Left lobe of liver (tissue), 2 donors: ENCODE data around the gene IGF1R. TPM values are rescaled to one million over a fixed set of nuclear protein-coding genes. Genes with fewer than 3 reads are reported as not detected.

ENCODE experiments used
- ATAC-seq: fragments of 200-7000 bp; cut with Tn5 transposase; one replicate; pipeline ENCODE4 v1.9.1; 2020; ENCODE audit warnings: mild to moderate bottlenecking, moderate library complexity
- DNase-seq: peaks from one replicate; pipeline ENCODE4 v3.0.0-alpha.2; 2020; ENCODE audit warnings: low spot score
- total RNA-seq: library from RNA; stranded (reverse); gene quantifications from one replicate; pipeline ENCODE4 v1.2.1, GENCODE V29; 2021
- donor health status: DM: no; HTN: no; CAD: no; lungs with moderate emphysema.
- donor health status: DM: no; HTN: yes; CAD: no.

Gene IGF1R
- total RNA-seq, 1 donor from 2014 or later = 3.3 TPM

DNA sequence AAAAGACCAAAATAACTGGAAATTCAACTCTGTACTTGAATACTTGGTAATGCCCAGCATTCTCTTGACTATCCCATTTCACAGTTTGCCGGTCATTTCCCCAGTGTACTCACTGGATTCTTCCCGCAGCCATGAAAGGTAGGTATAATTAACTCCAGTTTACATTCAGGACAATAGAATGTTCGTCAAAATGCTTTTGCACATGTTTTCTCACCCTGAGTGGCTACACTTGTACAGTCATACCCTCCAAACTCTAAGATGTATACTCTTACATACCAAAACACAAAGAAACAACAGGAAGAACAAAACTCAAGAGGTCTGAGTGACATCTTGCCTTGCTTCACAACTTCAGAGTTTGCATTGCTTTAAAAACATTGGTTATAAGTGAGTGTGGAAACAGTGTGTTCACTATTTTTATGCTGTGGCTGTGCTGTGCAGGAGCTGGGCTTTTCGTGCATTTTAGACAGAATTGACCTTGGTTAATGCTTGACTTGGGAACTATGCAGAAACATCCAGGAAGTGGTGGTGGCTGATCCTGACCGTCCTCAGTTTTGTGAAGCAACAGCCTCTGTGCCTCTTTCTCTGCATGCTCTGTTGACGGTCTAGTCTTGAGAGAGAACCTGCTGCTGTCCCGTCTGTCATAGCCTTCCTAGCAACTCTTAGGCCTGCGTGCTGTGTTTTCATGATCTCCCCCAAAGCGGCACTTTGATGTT, 90.5 kb downstream of the IGF1R start:
- DNase-seq (no peak), ATAC-seq (no peak)

DNA sequence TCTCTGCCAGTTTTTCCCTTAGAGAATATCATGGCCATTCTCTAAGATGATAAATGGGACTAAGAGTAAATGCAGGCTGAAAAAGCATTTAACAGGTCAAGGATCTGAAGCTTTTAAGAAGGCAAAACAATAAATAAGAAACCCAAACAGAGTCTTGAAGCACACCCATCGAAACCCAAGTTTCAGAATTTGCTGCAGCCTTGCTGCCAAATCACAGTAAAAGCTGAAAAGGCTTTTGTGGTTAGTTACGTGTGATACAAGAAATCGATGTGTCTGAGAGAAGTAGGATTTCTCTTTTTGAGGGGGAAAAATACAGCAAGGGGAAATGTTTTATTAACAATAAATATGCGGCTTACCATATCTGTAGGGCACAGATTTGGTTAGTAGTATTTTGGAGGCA, 92.0 kb downstream of the IGF1R start:
- DNase-seq (no peak), ATAC-seq (no peak)

DNA sequence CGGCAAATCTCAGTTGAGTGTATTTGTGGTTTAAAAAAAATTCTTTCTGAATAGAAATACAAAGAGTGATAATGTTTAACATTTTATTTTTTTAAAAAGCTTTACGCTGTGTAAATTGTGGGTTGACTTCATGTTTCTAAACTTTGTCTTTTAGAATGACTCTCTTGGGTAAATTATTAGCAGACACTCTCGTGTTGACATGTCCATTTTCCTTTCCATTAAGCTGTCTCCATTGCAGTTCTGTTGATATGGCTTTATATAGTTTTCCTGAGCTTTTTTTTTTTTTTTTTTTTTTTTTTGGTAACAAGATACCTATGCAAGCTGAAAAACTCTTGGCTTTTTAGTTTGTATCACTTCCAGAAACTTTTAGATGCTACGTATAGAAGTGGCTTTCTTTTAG, 92.6 kb downstream of the IGF1R start:
- DNase-seq = no peak

DNA sequence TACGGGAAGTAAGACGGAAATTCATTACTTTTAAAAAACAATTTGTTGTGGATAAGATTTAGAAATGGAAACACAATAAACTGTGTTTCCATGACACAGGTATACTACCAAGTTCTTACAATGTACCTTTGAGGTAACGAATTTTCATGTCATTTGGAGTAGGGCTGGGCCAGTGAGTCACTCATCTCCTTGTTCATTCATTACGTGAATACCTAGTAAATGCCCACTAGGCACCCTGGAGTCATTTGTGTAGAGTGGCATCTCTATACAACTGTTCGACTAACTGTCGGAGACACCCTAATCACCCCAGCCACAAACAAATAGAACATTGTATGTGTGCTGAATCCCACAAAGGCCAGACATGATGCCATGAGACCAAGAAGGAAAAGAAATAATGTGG, 94.8 kb downstream of the IGF1R start:
- ATAC-seq (no peak), DNase-seq (no peak)

More for the DNA sequence above, 92.6 kb downstream of the IGF1R start:
- no peak for ATAC-seq

DNA sequence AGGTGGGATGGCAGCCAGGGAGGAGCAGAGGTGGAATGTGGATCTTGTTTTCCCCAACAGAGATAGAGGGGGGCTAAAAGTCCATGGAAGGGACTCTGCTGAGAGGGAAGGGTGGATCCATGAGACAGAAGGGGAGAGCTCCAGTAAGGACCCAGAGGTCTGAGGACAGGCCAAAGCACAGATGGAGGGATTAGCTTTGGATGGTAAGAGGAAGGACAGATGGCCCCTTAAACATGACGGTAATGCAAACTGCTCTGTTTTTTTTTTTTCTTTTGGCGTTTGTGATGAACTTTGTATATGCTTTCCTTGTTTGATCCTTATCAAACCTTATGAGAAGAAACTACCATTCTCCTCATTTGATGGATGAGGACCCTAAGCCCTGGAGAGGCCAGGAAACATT, 96.2 kb downstream of the IGF1R start:
- ATAC-seq = no peak
- no peak for DNase-seq

DNA sequence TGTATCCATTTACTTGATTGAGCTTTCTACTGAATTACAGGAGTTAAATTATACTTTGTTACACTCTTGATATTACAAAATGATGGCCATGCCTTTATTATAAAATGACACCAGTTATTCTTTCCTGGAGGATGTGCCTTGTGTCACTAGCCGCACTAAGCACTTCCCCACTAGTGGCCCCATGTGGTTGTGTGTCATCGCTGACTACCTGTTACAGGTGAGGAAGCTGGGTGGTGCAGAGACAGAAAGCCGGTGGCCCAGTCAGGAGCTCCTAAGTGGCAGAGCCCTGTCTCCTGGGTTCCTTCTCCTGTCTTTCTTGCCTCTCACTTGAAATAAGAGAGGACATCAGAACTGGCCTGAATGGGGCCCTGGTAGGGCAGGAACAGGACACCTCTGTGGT, 96.8 kb downstream of the IGF1R start:
- no peak for DNase-seq
- no peak for ATAC-seq

DNA sequence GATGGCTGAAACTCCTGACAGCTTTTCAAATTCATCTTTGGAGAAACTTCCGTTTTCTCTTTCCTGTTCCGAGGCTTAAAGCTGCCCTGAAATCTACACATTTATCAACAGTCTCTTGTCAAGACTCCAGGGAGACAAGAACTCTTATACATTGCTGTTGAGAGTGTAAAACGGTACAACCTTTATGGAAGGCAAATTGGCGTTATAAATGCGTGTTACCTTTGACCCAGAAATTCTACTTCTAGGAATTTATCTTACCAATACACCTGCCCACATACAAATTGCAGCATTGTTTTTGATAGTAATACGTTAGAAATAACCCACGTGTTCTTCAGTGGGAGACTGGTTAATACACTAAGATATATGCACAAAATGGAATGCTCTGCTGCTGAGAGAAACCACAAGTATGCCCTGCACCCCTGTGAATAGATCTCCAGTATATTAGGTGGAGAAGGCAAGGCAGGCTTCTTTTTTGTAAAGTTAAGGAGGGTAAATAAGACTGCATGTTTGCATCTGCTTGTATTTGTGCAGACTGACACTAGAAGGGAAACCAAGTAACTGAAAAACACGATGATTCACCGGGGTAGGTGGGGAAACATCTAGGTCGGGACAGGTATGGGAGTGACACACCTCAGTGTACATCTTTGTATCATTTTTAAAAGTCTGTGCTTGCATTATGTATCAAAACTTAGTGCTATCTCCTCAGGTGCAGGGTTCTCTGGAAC, 97.5 kb downstream of the IGF1R start:
- no peak for DNase-seq
- no peak for ATAC-seq

DNA sequence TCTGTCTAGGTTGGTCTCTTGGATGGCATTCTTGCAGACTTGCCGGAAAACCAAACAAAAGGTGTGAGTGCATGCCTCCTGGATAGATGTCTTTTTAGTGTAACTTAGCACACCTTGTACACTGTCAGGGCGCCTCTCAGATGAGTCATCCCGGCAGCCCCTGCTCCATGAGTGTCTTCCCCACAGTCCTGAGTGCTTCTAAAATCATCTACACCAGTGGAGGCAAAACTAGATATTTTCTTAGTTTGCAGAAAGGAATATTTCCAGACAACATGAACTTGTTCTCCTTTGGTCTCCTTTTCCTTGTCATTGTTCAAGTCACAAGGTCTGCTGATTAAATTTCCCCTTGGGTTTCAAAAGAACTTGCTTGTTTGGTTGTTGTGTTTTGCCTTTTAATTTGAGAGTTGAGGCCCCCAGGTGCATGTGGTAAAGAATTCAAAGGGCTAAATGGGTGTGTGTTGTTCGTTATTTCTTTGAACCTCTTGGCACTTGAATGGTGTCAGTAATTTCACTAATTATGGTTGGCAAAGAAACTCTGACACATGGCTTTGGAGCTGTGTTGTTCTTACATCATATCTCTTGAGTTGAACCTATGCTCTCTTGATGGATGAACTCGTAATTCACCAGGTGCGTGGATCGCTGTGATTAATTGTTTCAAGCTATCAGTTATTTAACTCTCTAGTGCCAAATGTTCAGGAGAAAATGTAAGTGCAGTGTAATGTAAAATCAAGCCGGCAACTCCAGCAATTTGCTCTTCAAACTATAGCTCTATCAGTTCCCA, 98.2 kb downstream of the IGF1R start:
- DNase-seq (no peak), ATAC-seq (no peak)

DNA sequence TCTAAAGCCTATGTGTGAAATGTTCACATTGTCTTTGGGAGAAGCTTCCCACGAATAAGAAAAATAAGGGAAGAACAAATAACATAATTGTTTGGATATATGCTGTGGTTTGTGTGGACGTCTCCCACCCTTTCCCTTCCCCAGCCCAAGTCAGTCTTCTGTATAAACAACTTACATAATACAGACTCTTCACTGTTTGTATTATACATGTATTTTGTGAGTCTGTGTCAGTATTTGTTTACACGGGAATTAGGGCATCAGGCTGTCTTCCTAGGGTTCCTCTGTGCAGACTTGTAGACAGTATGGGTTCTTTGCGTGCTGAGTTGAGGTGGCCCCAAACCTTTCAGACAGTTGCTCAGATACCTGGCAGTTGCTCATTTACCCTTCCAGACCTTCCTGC, 103.4 kb downstream of the IGF1R start:
- DNase-seq (no peak), ATAC-seq (no peak)

DNA sequence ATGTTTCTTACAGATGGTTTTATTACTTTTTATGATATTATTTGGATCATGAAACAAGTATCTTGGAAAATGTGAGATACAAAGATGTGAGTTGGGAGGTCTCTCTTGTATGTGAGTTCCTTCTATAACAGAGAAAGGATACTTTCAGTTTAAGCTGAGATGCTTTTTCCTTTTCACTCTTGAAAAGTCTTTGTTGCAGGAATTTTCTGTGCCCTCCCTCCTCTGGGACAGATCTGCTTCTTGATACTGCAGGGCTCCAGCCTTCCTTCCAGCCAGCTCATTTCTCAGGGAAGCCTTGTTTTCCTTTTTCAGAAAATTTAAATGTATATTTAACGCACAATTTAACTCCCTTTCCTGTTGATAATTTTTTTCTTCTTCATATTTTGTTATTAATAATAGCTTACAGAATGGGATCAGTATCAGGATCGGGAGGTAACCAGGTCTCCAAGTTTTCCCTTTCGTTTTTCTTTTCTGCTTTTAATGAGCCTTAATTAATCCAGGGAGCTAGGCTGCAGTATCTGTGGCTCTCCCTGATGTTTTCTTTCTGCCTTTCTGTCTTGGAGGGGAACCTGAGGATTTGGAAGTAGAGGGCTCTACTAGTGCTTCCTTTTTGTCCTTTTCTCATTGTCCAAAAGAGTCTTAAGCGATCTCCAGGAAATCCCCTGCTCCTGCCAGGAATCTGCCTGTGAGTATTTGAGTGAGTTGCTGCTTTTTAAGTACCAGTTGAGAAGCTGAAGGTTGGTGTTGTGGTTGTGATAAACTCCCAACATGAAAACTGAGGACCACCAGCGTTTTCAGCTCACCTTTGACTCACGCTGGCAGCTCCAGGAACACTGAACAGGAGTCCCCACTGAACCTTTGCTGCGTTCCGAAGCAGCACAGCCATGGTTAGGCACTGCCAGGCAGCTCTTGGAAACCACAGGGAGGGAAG, 105.7 kb downstream of the IGF1R start:
- no peak for ATAC-seq
- no peak for DNase-seq

DNA sequence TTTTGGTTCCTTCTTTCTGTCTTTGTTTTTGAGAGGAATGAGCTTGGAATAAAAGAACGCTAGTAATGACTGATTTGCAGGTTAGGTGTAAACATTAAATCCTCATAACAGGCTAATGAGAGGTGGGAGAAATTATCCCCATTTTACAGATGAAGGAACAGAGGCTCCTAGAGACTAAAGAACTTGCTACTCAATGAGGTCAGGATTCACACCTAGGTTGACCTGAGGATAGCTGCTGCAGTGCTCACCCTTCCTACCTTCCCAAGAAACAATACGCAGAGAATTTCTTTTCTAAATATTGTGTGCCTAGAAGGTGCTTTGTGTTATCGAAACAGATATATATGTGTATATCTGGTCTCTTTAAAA, 106.3 kb downstream of the IGF1R start:
- DNase-seq (no peak), ATAC-seq (no peak)

DNA sequence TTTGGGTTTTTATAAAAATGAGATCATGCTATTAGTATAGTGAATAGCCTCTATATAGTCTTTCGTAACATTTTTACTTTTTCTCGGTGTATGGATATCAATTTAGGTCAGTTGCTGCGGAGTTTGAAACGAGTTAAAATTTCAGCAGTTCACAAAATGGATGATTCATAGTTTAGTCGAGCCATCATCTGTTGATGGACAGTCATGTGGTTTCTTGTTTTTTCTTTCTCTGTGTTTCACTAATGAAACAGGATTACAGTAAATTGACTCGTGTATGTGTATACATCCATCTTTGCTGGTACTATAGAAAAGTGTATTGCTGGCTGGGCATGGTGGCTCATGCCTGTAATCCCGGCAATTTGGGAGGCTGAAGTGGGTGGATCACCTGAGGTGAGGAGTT, 106.8 kb downstream of the IGF1R start:
- ATAC-seq = no peak
- DNase-seq = no peak

DNA sequence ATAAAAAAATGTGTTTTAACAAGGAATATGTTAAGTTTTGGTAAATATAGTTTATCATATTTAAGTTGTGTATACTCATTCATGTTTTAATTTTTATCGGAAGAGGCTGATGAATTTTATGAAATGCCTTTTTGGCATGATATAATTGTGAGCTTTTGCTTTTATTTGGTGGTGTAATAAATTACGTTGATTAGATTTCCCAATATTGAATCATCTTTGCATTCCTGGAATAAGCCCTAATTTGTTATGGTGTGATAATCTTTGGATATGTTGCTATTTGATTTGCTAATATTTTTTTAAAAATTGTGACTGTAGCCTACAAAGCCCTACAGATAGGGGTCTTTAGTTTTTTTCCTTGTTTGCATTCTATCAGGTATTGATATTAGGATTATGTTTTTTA, 107.4 kb downstream of the IGF1R start:
- DNase-seq = no peak
- ATAC-seq = no peak

DNA sequence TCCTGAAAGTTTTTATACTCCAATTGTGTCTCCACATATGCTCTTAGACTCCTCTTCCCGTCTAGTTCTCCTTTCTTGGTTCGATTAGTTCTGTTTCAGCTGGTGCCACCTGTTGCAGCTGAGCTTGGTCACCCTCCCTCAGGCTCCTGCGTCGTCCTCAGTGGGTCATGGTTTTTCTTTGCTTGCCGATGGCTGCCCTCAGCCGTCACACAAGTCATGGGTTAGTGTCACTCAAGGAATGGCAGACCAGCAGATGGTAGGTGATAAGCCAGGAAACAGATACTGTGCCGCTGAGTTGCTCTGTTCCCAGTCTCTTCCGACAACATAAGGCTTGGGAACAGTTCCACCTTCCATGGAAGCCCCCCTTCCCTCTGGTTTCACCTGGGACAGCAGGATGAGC, 109.9 kb downstream of the IGF1R start:
- DNase-seq (no peak), ATAC-seq (no peak)

DNA sequence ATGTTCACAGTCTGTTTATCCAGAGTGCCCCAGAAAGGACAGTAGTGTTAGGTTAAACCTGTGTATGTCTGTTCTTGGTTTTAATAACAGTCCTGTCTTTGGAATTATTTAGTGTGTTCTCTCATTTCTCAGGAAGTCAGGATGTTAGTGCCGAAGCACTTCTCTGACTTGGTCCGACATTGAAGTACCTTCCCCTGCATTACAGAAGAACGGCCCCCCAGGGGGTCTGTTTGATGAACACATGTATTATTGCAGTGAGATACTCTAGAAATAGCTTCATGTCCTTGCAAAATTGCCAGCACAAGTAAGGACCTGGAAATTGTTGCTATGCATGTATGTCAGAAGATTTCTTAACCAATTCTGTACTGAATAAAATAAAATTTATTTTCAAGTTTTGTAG, 110.9 kb downstream of the IGF1R start:
- ATAC-seq (no peak), DNase-seq (no peak)

DNA sequence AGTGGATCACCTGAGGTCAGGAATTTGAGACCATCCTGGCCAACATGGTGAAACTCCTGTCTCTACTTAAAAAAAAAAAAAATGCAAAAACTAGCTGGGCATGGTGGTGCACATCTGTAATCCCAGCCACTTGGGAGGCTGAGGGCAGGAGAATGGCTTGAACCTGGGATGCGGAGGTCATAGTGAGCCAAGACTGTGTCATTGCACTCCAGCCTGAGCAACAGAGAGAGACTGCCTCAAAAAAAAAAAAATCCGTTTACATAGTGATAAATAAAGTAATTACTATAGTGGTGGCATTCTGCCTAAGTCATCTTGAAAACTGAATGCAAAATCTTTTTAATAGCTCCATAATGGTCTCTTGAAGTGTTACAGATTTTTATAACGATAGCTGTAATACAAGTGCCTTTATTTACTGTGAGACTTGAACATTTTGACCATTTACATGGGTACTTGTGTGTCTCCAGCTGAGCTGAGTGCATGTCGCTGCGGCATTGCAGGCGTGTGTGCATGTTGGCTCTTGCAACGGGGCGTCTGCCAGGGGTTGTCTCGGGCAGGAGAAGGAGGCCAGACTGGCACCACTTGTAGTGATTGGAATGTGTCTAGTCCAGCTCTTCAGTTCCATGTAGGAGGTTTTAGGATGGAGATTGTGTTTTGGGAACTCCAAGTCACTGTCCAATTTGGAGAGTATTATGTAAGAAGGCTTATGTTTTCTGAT, 111.9 kb downstream of the IGF1R start:
- ATAC-seq = no peak
- DNase-seq = no peak

DNA sequence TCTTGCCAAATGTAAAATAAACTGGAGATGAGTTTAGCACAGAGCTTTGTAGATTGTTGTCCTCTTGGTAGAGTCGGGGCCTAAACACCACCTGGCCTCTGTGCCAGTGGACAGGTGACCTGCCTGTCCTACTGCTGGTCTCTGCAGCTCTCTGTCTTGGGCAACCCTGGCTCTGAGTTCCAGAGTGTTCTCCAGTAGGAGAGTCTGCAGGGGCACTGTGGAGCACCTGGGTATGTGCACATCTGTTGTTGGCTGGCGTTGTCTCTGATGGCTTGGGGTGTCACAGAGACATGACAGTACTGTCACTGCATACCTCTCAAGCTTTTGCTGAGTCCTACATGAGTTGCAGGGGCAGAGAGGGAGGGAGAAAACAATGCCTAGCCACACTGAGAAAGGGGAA, 112.6 kb downstream of the IGF1R start:
- ATAC-seq (no peak), DNase-seq (no peak)

DNA sequence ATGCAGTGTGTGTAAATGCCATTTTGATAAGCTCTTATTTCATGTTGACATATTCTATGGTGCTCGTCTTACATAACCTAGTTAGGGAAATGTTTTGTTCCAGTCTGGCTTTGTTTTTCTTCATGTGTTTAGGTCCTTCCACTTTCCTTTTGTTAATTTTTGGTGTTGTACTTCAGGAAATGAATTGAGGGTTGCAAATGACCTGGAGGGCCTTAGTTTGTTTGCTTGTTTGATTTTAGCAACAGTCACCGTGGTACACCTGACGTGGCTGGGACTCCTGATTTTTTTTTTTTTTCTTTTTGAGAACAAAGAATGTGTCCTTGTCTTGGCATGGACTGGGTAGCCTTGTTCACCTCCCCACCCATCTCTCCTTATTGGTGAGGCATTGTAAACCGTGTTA, 114.8 kb downstream of the IGF1R start:
- ATAC-seq (no peak), DNase-seq (no peak)

DNA sequence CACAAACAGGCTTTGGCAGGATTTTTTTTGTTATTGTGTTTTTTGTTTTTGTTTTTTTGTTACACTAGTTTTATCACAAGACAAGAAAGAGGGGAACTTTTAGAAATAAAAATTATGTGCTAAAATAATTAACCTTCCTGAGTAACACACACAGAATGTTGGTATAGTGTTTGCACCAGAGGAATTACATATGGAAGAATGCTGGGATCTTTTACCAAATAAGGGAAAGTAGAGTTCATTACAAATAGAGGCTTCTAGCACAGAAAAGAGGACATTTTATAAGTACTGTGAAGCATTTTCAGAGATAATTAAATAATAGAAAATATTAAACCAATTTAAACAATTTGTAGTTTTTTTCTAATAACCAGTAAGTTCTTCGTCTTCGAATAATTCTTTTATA, 116.0 kb downstream of the IGF1R start:
- DNase-seq = no peak
- no peak for ATAC-seq

DNA sequence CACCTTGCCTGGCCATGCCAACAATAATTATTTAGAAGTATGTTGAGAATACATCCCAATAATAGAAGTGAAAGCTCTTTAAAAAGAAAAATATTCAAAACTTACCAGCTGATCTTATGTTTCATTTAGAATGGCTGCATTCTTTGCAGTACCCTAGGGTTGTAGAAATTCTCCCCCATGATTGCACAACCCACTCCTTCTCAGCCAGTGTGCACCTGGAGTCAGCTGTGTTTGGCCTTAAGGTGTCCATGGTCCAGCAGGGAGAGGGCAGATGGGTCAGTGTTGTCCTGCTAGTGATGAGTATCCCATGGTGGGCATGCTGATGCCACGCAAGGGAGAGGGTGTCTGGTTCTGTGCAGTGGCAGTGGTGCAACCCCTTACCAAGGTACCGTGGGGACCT, 117.3 kb downstream of the IGF1R start:
- DNase-seq (no peak), ATAC-seq (no peak)
